ENCODE measurements around the gene GNPDA1. TPM values are rescaled to one million over a fixed set of nuclear protein-coding genes. Genes with fewer than 3 reads are reported as not detected.
"Not testable (repeated sequence)": the region's sequence is repeated elsewhere in the genome, so short reads cannot be mapped to it uniquely, and the experiment has no call there.

Gene GNPDA1
- total and polyA plus RNA-seq, 4 donors = 8.0 to 15.0 (median 10.5) TPM

GRCh38 chr5:142038735-142039134 is 25.9 kb upstream of the GNPDA1 start (continued):
- TF ChIP-seq, protein P1, sequence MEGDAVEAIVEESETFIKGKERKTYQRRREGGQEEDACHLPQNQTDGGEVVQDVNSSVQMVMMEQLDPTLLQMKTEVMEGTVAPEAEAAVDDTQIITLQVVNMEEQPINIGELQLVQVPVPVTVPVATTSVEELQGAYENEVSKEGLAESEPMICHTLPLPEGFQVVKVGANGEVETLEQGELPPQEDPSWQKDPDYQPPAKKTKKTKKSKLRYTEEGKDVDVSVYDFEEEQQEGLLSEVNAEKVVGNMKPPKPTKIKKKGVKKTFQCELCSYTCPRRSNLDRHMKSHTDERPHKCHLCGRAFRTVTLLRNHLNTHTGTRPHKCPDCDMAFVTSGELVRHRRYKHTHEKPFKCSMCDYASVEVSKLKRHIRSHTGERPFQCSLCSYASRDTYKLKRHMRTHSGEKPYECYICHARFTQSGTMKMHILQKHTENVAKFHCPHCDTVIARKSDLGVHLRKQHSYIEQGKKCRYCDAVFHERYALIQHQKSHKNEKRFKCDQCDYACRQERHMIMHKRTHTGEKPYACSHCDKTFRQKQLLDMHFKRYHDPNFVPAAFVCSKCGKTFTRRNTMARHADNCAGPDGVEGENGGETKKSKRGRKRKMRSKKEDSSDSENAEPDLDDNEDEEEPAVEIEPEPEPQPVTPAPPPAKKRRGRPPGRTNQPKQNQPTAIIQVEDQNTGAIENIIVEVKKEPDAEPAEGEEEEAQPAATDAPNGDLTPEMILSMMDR (IDR thresholded peaks at IDR 0.05; ENCODE audit: low read depth, low read length, missing input control) = no peak

DNA sequence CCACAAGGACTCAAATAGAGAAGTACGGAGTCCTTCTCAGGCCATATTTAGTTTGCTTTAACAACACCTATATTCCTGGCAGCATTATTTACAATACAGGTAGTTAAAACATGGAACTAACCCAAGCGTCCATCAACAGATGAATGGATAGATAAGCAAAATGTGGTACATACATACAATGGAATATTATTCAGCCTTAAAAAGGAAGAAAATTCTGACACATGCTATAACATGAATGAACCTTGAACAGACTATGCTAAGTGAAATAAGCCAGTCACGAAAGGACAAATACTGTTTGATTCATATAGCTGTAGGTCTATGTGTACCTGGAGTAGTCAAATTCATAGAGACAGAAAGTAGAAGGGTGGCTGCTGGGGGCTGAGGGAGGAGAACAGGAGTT is 24.8 kb upstream of the GNPDA1 start:
- not testable (repeated sequence) for H3K4me1 ChIP-seq (ENCODE audit: control insufficient read depth in 4 of 4, insufficient read depth in 4 of 4, low read length in 3 of 4); H3K9ac ChIP-seq (ENCODE audit: low read depth in 1 of 2, low read length in 2 of 2); DNase-seq (ENCODE audit: low spot score); H3K4me3 ChIP-seq (ENCODE audit: low read depth in 1 of 3, low read length in 3 of 3); H3K27ac ChIP-seq (ENCODE audit: low read depth in 1 of 2, low read length in 2 of 2); H3K9me3 ChIP-seq (ENCODE audit: control insufficient read depth in 4 of 4, low read length in 3 of 4); H3K27me3 ChIP-seq (ENCODE audit: control insufficient read depth in 4 of 4, insufficient read depth in 4 of 4, low read length in 3 of 4); H3K36me3 ChIP-seq (ENCODE audit: control insufficient read depth in 4 of 4, insufficient read depth in 3 of 4, low read depth in 1 of 4, low read length in 3 of 4)
- 92% methylated on average over 3 of the region's 3 CpGs for WGBS

GRCh38 chr5:142036918-142037317 is 24.1 kb upstream of the GNPDA1 start:
- Histone ChIP-seq H3K9me3 (ENCODE audit: control insufficient read depth in 4 of 4, low read length in 3 of 4) (no peaks in the 10 kb centered on the region), H3K27me3 (ENCODE audit: control insufficient read depth in 4 of 4, insufficient read depth in 4 of 4, low read length in 3 of 4) (no peaks in the 10 kb centered on the region), H3K4me1 (ENCODE audit: control insufficient read depth in 4 of 4, insufficient read depth in 4 of 4, low read length in 3 of 4) (peaks cover 0 to 3% (median 0%) of the 10 kb centered on the region in 4 donors), H3K9ac (ENCODE audit: low read depth in 1 of 2, low read length in 2 of 2) (no peak overlapping the region), H3K4me3 (ENCODE audit: low read depth in 1 of 3, low read length in 3 of 3) (no peak overlapping the region), H3K27ac (ENCODE audit: low read depth in 1 of 2, low read length in 2 of 2) (no peak overlapping the region), H3K36me3 (ENCODE audit: control insufficient read depth in 4 of 4, insufficient read depth in 3 of 4, low read depth in 1 of 4, low read length in 3 of 4) (no peaks in the 10 kb centered on the region)
- TF ChIP-seq GABPA (IDR thresholded peaks at IDR 0.05 in 1 of 2, conservative IDR thresholded peaks at IDR 0.05 in 1 of 2) (no peak), NR2F2 (IDR thresholded peaks at IDR 0.05) (no peak)
- TF ChIP-seq, protein P1 (IDR thresholded peaks at IDR 0.05; ENCODE audit: low read depth, low read length, missing input control) = no peak
- 93% methylated on average over 13 of the region's 13 CpGs for WGBS
- DNase-seq (ENCODE audit: low spot score) = no peak

DNA sequence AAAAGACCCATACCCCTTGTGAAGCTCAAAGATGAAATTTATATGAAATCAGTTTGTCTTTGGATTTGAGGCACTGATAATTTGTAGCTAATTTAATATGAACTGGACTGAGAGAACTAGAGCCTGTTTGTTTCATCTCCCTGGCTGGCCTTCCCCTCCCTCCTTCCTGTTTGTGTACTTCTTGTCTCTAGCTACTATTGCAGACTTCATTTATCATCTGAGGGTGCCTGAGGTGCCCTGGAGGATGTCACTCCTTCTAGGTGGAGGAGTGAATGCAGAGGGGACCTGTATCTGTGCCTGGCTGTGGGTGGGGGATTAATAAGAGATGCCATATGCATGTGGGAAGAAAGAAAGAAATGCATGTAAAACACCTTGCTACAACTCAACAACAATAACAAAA is 22.2 kb upstream of the GNPDA1 start:
- Histone ChIP-seq H3K9me3 (ENCODE audit: control insufficient read depth in 4 of 4, low read length in 3 of 4) (no peaks in the 10 kb centered on the region), H3K4me3 (ENCODE audit: low read depth in 1 of 3, low read length in 3 of 3) (no peak overlapping the region), H3K9ac (ENCODE audit: low read depth in 1 of 2, low read length in 2 of 2) (no peak overlapping the region), H3K27me3 (ENCODE audit: control insufficient read depth in 4 of 4, insufficient read depth in 4 of 4, low read length in 3 of 4) (no peaks in the 10 kb centered on the region), H3K36me3 (ENCODE audit: control insufficient read depth in 4 of 4, insufficient read depth in 3 of 4, low read depth in 1 of 4, low read length in 3 of 4) (no peaks in the 10 kb centered on the region), H3K27ac (ENCODE audit: low read depth in 1 of 2, low read length in 2 of 2) (no peak overlapping the region), H3K4me1 (ENCODE audit: control insufficient read depth in 4 of 4, insufficient read depth in 4 of 4, low read length in 3 of 4) (peaks cover 0 to 3% (median 0%) of the 10 kb centered on the region in 4 donors)
- no peak for TF ChIP-seq HNF4G (IDR thresholded peaks at IDR 0.05)
- no peak for TF ChIP-seq FOXA2 (IDR thresholded peaks at IDR 0.05)
- TF ChIP-seq SP1 (IDR thresholded peaks at IDR 0.05) = no peak
- TF ChIP-seq RAD21 (IDR thresholded peaks at IDR 0.05) = no peak
- TF ChIP-seq TAF1 (conservative IDR thresholded peaks at IDR 0.05) = no peak
- TF ChIP-seq, protein P2, sequence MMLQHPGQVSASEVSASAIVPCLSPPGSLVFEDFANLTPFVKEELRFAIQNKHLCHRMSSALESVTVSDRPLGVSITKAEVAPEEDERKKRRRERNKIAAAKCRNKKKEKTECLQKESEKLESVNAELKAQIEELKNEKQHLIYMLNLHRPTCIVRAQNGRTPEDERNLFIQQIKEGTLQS (IDR thresholded peaks at IDR 0.05) = no peak
- no peak for TF ChIP-seq GABPA (IDR thresholded peaks at IDR 0.05 in 1 of 2, conservative IDR thresholded peaks at IDR 0.05 in 1 of 2)
- TF ChIP-seq, protein P3, sequence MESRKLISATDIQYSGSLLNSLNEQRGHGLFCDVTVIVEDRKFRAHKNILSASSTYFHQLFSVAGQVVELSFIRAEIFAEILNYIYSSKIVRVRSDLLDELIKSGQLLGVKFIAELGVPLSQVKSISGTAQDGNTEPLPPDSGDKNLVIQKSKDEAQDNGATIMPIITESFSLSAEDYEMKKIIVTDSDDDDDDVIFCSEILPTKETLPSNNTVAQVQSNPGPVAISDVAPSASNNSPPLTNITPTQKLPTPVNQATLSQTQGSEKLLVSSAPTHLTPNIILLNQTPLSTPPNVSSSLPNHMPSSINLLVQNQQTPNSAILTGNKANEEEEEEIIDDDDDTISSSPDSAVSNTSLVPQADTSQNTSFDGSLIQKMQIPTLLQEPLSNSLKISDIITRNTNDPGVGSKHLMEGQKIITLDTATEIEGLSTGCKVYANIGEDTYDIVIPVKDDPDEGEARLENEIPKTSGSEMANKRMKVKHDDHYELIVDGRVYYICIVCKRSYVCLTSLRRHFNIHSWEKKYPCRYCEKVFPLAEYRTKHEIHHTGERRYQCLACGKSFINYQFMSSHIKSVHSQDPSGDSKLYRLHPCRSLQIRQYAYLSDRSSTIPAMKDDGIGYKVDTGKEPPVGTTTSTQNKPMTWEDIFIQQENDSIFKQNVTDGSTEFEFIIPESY (IDR thresholded peaks at IDR 0.05) = no peak
- TF ChIP-seq HNF4A (conservative IDR thresholded peaks at IDR 0.05) = no peak
- no peak for TF ChIP-seq RXRA (IDR thresholded peaks at IDR 0.05)
- TF ChIP-seq REST (IDR thresholded peaks at IDR 0.05) = no peak
- TF ChIP-seq MAX (IDR thresholded peaks at IDR 0.05) = no peak
- no peak for TF ChIP-seq YY1 (IDR thresholded peaks at IDR 0.05)
- no peak for DNase-seq (ENCODE audit: low spot score)
